ENCODE measurements around the gene LMBR1. TPM values are rescaled to one million over a fixed set of nuclear protein-coding genes. Genes with fewer than 3 reads are reported as not detected.

The LMBR1 gene
- total RNA-seq, 1 donor from 2014 or later = 89.1 TPM

DNA sequence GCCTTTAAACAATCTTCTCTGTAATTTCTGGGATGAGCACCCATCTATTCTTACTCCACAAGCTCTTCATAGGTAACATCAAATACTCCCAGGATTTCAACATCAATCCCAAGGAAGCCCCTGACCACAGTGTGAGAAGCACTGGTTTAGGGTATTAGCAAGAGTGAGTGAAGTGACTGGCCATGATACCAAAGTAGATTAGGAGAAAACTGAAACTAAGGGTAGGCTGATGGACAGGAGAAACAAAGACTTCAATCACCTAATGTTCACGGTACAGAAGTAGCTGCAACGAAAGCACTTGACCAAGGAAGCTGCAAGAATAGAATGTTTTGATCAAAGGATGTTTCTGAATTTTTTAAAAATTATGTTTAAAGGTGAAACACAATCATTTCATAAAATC is 49.8 kb downstream of the LMBR1 start:
- Mint-ChIP-seq H3K27ac (no peak overlapping the region), H3K9me3 (ENCODE audit: low read depth) (peaks cover 3% of the 10 kb centered on the region), H3K4me3 (ENCODE audit: low read depth) (no peak overlapping the region), H3K27me3 (no peaks in the 10 kb centered on the region), H3K4me1 (ENCODE audit: low read depth) (peaks cover 10% of the 10 kb centered on the region), H3K36me3 (ENCODE audit: insufficient read depth) (peaks cover 11% of the 10 kb centered on the region)
- DNase-seq (ENCODE audit: low spot score, unreplicated experiment) = no peak
- TF ChIP-seq, protein P1, sequence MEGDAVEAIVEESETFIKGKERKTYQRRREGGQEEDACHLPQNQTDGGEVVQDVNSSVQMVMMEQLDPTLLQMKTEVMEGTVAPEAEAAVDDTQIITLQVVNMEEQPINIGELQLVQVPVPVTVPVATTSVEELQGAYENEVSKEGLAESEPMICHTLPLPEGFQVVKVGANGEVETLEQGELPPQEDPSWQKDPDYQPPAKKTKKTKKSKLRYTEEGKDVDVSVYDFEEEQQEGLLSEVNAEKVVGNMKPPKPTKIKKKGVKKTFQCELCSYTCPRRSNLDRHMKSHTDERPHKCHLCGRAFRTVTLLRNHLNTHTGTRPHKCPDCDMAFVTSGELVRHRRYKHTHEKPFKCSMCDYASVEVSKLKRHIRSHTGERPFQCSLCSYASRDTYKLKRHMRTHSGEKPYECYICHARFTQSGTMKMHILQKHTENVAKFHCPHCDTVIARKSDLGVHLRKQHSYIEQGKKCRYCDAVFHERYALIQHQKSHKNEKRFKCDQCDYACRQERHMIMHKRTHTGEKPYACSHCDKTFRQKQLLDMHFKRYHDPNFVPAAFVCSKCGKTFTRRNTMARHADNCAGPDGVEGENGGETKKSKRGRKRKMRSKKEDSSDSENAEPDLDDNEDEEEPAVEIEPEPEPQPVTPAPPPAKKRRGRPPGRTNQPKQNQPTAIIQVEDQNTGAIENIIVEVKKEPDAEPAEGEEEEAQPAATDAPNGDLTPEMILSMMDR (IDR thresholded peaks at IDR 0.05; ENCODE audit: unreplicated experiment) = no peak

DNA sequence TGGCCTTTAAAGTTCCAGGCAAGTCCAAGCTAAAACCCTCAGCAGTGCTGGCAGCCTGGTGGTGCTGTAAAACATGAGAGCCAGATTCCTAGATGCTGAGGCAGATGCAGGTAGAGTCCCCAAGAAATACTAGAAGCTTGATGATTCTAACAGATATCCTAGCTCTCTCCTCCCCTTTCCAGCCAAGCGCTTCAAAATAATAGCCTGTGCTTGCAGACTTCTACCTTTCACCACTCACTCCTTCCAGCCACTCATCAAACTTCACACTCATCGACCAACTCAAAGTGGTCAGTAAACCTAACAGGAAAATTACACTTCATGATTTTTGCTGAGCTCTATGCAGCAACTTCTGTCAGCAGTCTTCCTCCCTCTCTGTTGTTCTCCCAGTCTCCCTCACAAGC is 50.2 kb downstream of the LMBR1 start:
- Mint-ChIP-seq H3K4me1 (ENCODE audit: low read depth) (peaks cover 10% of the 10 kb centered on the region), H3K27me3 (no peaks in the 10 kb centered on the region), H3K27ac (no peak overlapping the region), H3K4me3 (ENCODE audit: low read depth) (no peak overlapping the region), H3K36me3 (ENCODE audit: insufficient read depth) (peaks cover 7% of the 10 kb centered on the region), H3K9me3 (ENCODE audit: low read depth) (peaks cover 4% of the 10 kb centered on the region)
- DNase-seq (ENCODE audit: low spot score, unreplicated experiment) = no peak
- TF ChIP-seq, protein P1 (IDR thresholded peaks at IDR 0.05; ENCODE audit: unreplicated experiment) = no peak

DNA sequence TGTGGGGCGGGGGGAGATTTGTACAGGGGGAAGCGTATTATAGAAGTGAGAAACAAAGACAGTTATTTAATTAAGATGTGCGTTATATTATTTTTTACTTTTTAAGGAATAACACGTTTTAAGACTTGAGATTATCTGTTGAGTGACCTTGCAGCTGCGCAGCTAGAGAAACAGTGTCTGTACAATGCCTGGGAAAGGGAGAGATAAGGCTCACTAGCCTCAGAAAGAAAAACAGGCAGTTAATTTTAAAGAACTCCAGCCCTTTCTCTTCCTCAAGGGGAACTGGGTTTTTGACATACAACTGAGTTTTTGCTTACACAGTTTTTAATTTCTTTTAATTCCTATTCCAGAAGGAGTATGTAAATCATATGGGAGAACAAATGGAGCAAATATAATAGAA is 50.7 kb downstream of the LMBR1 start:
- peaks cover 7% of the 10 kb centered on the region for H3K36me3 Mint-ChIP-seq (ENCODE audit: insufficient read depth)
- H3K4me3 Mint-ChIP-seq (ENCODE audit: low read depth) = no peak overlapping the region
- H3K9me3 Mint-ChIP-seq (ENCODE audit: low read depth) = peaks cover 4% of the 10 kb centered on the region
- H3K27ac Mint-ChIP-seq = no peak overlapping the region
- H3K27me3 Mint-ChIP-seq = no peaks in the 10 kb centered on the region
- TF ChIP-seq, protein P1 (IDR thresholded peaks at IDR 0.05; ENCODE audit: unreplicated experiment) = no peak
- H3K4me1 Mint-ChIP-seq (ENCODE audit: low read depth) = peaks cover 9% of the 10 kb centered on the region
- no peak for DNase-seq (ENCODE audit: low spot score, unreplicated experiment)

GRCh38 chr7:156841497-156841896 is 51.5 kb downstream of the LMBR1 start:
- DNase-seq (ENCODE audit: low spot score, unreplicated experiment) = no peak
- Mint-ChIP-seq H3K36me3 (ENCODE audit: insufficient read depth) (peaks cover 7% of the 10 kb centered on the region), H3K27me3 (no peaks in the 10 kb centered on the region), H3K27ac (no peak overlapping the region), H3K9me3 (ENCODE audit: low read depth) (peaks cover 4% of the 10 kb centered on the region), H3K4me3 (ENCODE audit: low read depth) (no peak overlapping the region), H3K4me1 (ENCODE audit: low read depth) (peaks cover 4% of the 10 kb centered on the region)
- TF ChIP-seq, protein P1 (IDR thresholded peaks at IDR 0.05; ENCODE audit: unreplicated experiment) = no peak

DNA sequence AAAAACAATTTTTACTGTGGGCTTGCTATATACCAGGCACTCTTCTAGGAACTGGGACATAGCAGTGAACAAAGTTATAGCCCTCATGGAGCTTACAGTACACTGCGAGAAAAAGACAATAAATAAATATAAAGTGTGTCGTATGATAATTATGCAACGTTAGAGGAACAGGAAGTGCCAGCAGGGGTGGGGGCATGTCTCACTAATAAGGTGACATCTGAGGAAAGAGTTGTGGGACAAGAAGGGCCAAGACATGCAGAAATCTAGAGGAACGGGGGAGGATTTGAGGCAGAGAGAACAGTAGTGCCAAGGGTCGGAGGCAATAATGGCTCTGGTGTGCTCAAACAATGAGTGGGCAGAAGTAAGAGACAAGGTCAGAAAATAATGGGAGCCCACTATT is 52.8 kb downstream of the LMBR1 start:
- TF ChIP-seq, protein P1 (IDR thresholded peaks at IDR 0.05; ENCODE audit: unreplicated experiment) = no peak
- Mint-ChIP-seq H3K4me1 (ENCODE audit: low read depth) (peaks cover 2% of the 10 kb centered on the region), H3K27ac (peak overlapping the region; percentile 8), H3K4me3 (ENCODE audit: low read depth) (no peak overlapping the region), H3K27me3 (no peaks in the 10 kb centered on the region), H3K9me3 (ENCODE audit: low read depth) (peaks cover 4% of the 10 kb centered on the region), H3K36me3 (ENCODE audit: insufficient read depth) (peaks cover 11% of the 10 kb centered on the region)
- no peak for DNase-seq (ENCODE audit: low spot score, unreplicated experiment)

All from progenitor cell of endocrine pancreas (in vitro differentiated cells).